Stomach smooth muscle (tissue), 2 donors: ENCODE data around the gene MOSPD3.
"Not testable (repeated sequence)": the region's sequence is repeated elsewhere in the genome, so short reads cannot be mapped to it uniquely, and the experiment has no call there.

Experiments used
- H3K27ac ChIP-seq: one replicate; pipeline ENCODE4 v1.7.0; 2013; ENCODE audit warnings: mild to moderate bottlenecking, low read length, inconsistent platforms
- H3K27me3 ChIP-seq, 2 donors: one replicate each; pipeline ENCODE4 v1.7.0; 2013; ENCODE audit warnings: low read length in 2 of 2; ENCODE audit not compliant: insufficient read depth in 2 of 2, control insufficient read depth in 1 of 2
- H3K36me3 ChIP-seq, 2 donors: one replicate each; pipeline ENCODE4 v1.7.0; 2013; ENCODE audit warnings: low read length in 2 of 2; ENCODE audit not compliant: control insufficient read depth in 2 of 2, insufficient read depth in 2 of 2
- H3K4me1 ChIP-seq: one replicate; pipeline ENCODE4 v1.7.0; 2013; ENCODE audit warnings: low read length; ENCODE audit not compliant: control insufficient read depth, insufficient read depth
- H3K4me3 ChIP-seq, 2 donors: one replicate each; pipeline ENCODE4 v1.7.0; 2013; ENCODE audit warnings: low read length in 2 of 2
- H3K9ac ChIP-seq, 2 donors: one replicate each; pipeline ENCODE4 v1.7.0; 2013; ENCODE audit warnings: low read length in 2 of 2, mild to moderate bottlenecking in 1 of 2
- H3K9me3 ChIP-seq, 2 donors: one replicate each; pipeline ENCODE4 v1.7.0; 2013; ENCODE audit warnings: low read length in 2 of 2; ENCODE audit not compliant: control insufficient read depth in 2 of 2
- donor health status: healthy.
- donor health status: Pancreatic carcinoma.

Gene MOSPD3

DNA sequence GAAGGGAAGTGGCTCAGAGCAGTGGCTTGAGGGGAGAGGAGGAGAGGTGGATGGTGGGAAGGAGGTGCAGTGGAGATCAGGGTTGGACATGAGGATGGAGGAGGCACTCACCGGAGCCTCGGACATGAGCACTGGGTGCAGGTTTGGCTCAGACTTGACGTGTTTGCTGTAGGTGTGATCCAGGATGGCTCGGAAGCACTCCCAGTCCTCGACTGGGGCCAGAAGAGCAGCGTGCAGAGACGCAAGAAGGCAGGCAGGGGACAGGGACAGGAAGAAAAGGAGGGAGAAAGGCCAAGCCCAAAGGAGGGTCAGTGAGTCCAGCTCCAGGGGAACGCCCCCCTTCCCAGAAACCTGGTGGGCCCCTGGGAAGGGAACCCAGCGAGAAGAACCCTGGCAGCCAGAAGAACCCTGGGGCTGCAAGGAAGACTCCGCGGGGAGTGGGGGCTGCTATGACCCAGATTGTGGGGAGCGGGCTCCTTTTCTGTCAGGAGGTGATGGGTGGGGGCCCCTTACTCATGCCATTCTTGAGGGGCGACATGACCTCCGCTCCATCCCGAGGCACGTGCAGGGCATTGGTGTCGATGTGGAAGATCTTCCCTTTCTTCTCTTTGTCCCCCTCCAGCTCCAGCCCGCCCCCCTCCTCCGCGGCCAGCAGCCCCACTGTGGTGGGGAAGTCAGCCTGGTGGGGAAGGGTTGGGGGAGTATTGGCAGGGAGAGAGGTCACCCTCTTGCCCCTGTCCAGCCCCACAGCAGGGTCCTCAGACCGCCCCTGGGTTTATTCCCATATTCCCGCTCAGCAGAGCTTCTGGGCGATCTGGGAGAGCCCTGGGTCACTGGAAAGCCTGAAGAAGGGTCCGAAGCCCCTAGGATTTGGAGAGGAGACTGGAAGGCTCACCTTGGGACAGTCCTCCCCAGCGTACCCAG lies 42.8 kb downstream of the MOSPD3 start:
- H3K27me3 ChIP-seq = peaks cover 31 to 36% of the 10 kb centered on the region in 2 donors

GRCh38 chr7:100655908-100656674 lies 43.8 kb downstream of the MOSPD3 start, which contains the start of gene ACTL6B:
TSS of gene ACTL6B (minus strand) at chr7:100656448. CDS start at chr7:100656354, 94 bp downstream.
- Histone ChIP-seq H3K36me3 (no peaks in the 10 kb centered on the region), H3K9me3 (no peaks in the 10 kb centered on the region), H3K27me3 (peaks cover 31 to 36% of the 10 kb centered on the region in 2 donors), H3K4me1 (peaks cover 5% of the 10 kb centered on the region), H3K4me3 (no peak within 1 kb of the TSS), H3K9ac (no peak within 1 kb of the TSS), H3K27ac (no peak within 1 kb of the TSS)

More for the DNA sequence above, 42.8 kb downstream of the MOSPD3 start:
- no peaks in the 10 kb centered on the region for H3K36me3 ChIP-seq
- H3K4me1 ChIP-seq = peaks cover 5% of the 10 kb centered on the region
- H3K27ac ChIP-seq = no peak overlapping the region
- no peak overlapping the region for H3K9ac ChIP-seq
- no peak overlapping the region for H3K4me3 ChIP-seq
- H3K9me3 ChIP-seq = no peaks in the 10 kb centered on the region

GRCh38 chr7:100662194-100662776 lies 49.9 kb downstream of the MOSPD3 start:
- not testable (repeated sequence) for H3K27ac ChIP-seq

More at GRCh38 chr7:100662194-100662776, 49.9 kb downstream of the MOSPD3 start:
- H3K9ac ChIP-seq, H3K9me3 ChIP-seq, H3K4me1 ChIP-seq, H3K36me3 ChIP-seq, H3K4me3 ChIP-seq: not testable (repeated sequence)
- peaks cover 6 to 11% of the 10 kb centered on the region in 2 donors for H3K27me3 ChIP-seq
